HG03558 (cell line): ENCODE results near the gene RPN2.

Source experiments
- ATAC-seq: cut with Tn5 transposase; IDR thresholded peaks from one replicate; pipeline ENCODE4 v1.9.1; 2021; ENCODE audit warnings: moderate number of reproducible peaks; ENCODE audit not compliant: unreplicated experiment; ENCODE audit errors: extremely low read depth

RPN2 gene

GRCh38 chr20:37179683-37180524 is 774 bp downstream of the RPN2 start:
- no peak for ATAC-seq

GRCh38 chr20:37185686-37186085 is 6.6 kb downstream of the RPN2 start:
- ATAC-seq = no peak

- no peak for ATAC-seq
Observed at GRCh38 chr20:37188787-37189186, 9.7 kb downstream of the RPN2 start.

- no peak for ATAC-seq
Observed at GRCh38 chr20:37189416-37190016, 10.4 kb downstream of the RPN2 start.

GRCh38 chr20:37190354-37191112 is 11.4 kb downstream of the RPN2 start:
- no peak for ATAC-seq

- ATAC-seq = no peak
Observed at GRCh38 chr20:37192137-37192854, 13.2 kb downstream of the RPN2 start.

GRCh38 chr20:37193226-37193625 is 14.1 kb downstream of the RPN2 start:
- ATAC-seq = no peak

- ATAC-seq = no peak
Observed at GRCh38 chr20:37193821-37194220, 14.7 kb downstream of the RPN2 start.

GRCh38 chr20:37194621-37195417 is 15.7 kb downstream of the RPN2 start:
- ATAC-seq = no peak

GRCh38 chr20:37198932-37199660 is 20.0 kb downstream of the RPN2 start:
- ATAC-seq = no peak

GRCh38 chr20:37200376-37200775 is 21.2 kb downstream of the RPN2 start:
- no peak for ATAC-seq

GRCh38 chr20:37200926-37201826 is 22.0 kb downstream of the RPN2 start:
- no peak for ATAC-seq

- no peak for ATAC-seq
Observed at GRCh38 chr20:37201827-37202162, 22.7 kb downstream of the RPN2 start.

GRCh38 chr20:37202267-37202943 is 23.3 kb downstream of the RPN2 start:
- ATAC-seq = no peak

- ATAC-seq = no peak
Observed at GRCh38 chr20:37204056-37204455, 24.9 kb downstream of the RPN2 start.

GRCh38 chr20:37205130-37205529 is 26.0 kb downstream of the RPN2 start:
- ATAC-seq = no peak

- ATAC-seq = no peak
Observed at GRCh38 chr20:37205794-37206193, 26.7 kb downstream of the RPN2 start.

- no peak for ATAC-seq
Observed at GRCh38 chr20:37207171-37207570, 28.0 kb downstream of the RPN2 start.
